ENCODE results near the gene B4GALT6. TPM values are rescaled to one million over a fixed set of nuclear protein-coding genes. Genes with fewer than 3 reads are reported as not detected.
A peak's percentile ranks its signal among the peaks of the same experiment; 100 is the strongest.

The B4GALT6 gene
- total RNA-seq, 5 donors from 2014 or later (not counting 1 experiment from before 2014, with no cell fraction given): 0.25 to 1.5 (median 1.2) TPM

- ChIA-PET POLR2A (no interaction called here), CTCF (no interaction called here)
- peaks cover 0 to 9% of the 10 kb centered on the region in 2 donors for H3K27me3 Mint-ChIP-seq
- no peak overlapping the region for H3K27ac Mint-ChIP-seq
- DNase-seq (no peak), ATAC-seq (replicated peaks in 1 of 4) (no peak)
- peaks cover 0 to 3% of the 10 kb centered on the region in 2 experiments for H3K27me3 ChIP-seq (replicated peaks in 1 of 2; ENCODE audit: control insufficient read depth in 2 of 2, extremely low read depth in 1 of 2, insufficient read depth in 2 of 2, low read length in 1 of 2)
- H3K9me3 Mint-ChIP-seq: no peaks in the 10 kb centered on the region
- H3K4me3 ChIP-seq (ENCODE audit: control insufficient read depth in 1 of 2, extremely low read depth in 1 of 2, low read length in 1 of 2): no peak overlapping the region
- H3K9me3 ChIP-seq: no peaks in the 10 kb centered on the region
- H3K27ac ChIP-seq (ENCODE audit: low read length): no peak overlapping the region
- H3K4me1 ChIP-seq (ENCODE audit: control insufficient read depth in 1 of 2, extremely low read depth in 1 of 2, insufficient read depth in 2 of 2, low read length in 2 of 2): no peaks in the 10 kb centered on the region
- H3K4me1 Mint-ChIP-seq: no peaks in the 10 kb centered on the region
- no peaks in the 10 kb centered on the region for H3K36me3 ChIP-seq (ENCODE audit: control insufficient read depth in 2 of 2, extremely low read depth in 1 of 2, insufficient read depth in 1 of 2, low read length in 1 of 2)
- H3K36me3 Mint-ChIP-seq: no peaks in the 10 kb centered on the region
- H3K4me3 Mint-ChIP-seq: no peak overlapping the region
- no CpG with 5 or more reads among the region's 2 CpGs for WGBS (ENCODE audit: insufficient coverage)
These were observed 78.1 kb downstream of the B4GALT6 start for GRCh38 chr18:31606265-31606664.

- Mint-ChIP-seq H3K27me3 (peaks cover 0 to 4% of the 10 kb centered on the region in 2 donors), H3K9me3 (no peaks in the 10 kb centered on the region), H3K4me3 (no peak overlapping the region), H3K4me1 (no peaks in the 10 kb centered on the region), H3K27ac (no peak overlapping the region), H3K36me3 (no peaks in the 10 kb centered on the region)
- Histone ChIP-seq H3K36me3 (ENCODE audit: control insufficient read depth in 2 of 2, extremely low read depth in 1 of 2, insufficient read depth in 1 of 2, low read length in 1 of 2) (no peaks in the 10 kb centered on the region), H3K27me3 (replicated peaks in 1 of 2; ENCODE audit: control insufficient read depth in 2 of 2, extremely low read depth in 1 of 2, insufficient read depth in 2 of 2, low read length in 1 of 2) (peaks cover 0 to 4% of the 10 kb centered on the region in 2 experiments), H3K9me3 (no peaks in the 10 kb centered on the region), H3K4me1 (ENCODE audit: control insufficient read depth in 1 of 2, extremely low read depth in 1 of 2, insufficient read depth in 2 of 2, low read length in 2 of 2) (no peaks in the 10 kb centered on the region), H3K4me3 (ENCODE audit: control insufficient read depth in 1 of 2, extremely low read depth in 1 of 2, low read length in 1 of 2) (no peak overlapping the region), H3K27ac (ENCODE audit: low read length) (no peak overlapping the region)
- DNase-seq (no peak), ATAC-seq (replicated peaks in 1 of 4) (no peak)
- CTCF ChIA-PET: no interaction called here
- POLR2A ChIA-PET: no interaction called here
These were observed 81.1 kb downstream of the B4GALT6 start for GRCh38 chr18:31603315-31603714.

GRCh38 chr18:31598021-31598805 is 86.2 kb downstream of the B4GALT6 start:
- ChIA-PET CTCF (no interaction called here), POLR2A (interaction anchor here in 1 of 2 donors (0.8 kb wide), 1 partner anchor 18 kb away, joined by 3 read pairs; no protein-coding TSS in a partner anchor)
- ATAC-seq (replicated peaks in 1 of 4) (no peak), DNase-seq (no peak)
- Mint-ChIP-seq H3K27me3 (peaks cover 0 to 3% of the 10 kb centered on the region in 2 donors), H3K36me3 (no peaks in the 10 kb centered on the region), H3K4me1 (no peaks in the 10 kb centered on the region), H3K27ac (no peak overlapping the region), H3K9me3 (no peaks in the 10 kb centered on the region), H3K4me3 (no peak overlapping the region)
- Histone ChIP-seq H3K36me3 (ENCODE audit: control insufficient read depth in 2 of 2, extremely low read depth in 1 of 2, insufficient read depth in 1 of 2, low read length in 1 of 2) (no peaks in the 10 kb centered on the region), H3K27ac (ENCODE audit: low read length) (no peak overlapping the region), H3K4me1 (ENCODE audit: control insufficient read depth in 1 of 2, extremely low read depth in 1 of 2, insufficient read depth in 2 of 2, low read length in 2 of 2) (no peaks in the 10 kb centered on the region), H3K9me3 (no peaks in the 10 kb centered on the region), H3K4me3 (ENCODE audit: control insufficient read depth in 1 of 2, extremely low read depth in 1 of 2, low read length in 1 of 2) (no peak overlapping the region), H3K27me3 (replicated peaks in 1 of 2; ENCODE audit: control insufficient read depth in 2 of 2, extremely low read depth in 1 of 2, insufficient read depth in 2 of 2, low read length in 1 of 2) (peaks cover 0 to 4% of the 10 kb centered on the region in 2 experiments)
- WGBS (ENCODE audit: insufficient coverage): 84% methylated on average over 3 of the region's 13 CpGs

GRCh38 chr18:31596081-31596872 is 88.1 kb downstream of the B4GALT6 start:
- Mint-ChIP-seq H3K27ac (peak overlapping the region in 1 of 2 donors; percentile 65), H3K4me1 (no peaks in the 10 kb centered on the region), H3K9me3 (no peaks in the 10 kb centered on the region), H3K36me3 (no peaks in the 10 kb centered on the region), H3K4me3 (no peak overlapping the region), H3K27me3 (peaks cover 0 to 4% of the 10 kb centered on the region in 2 donors)
- ChIA-PET POLR2A (interaction anchor here (0.6 kb wide), 3 partner anchors 9 to 69 kb away, joined by 3 to 4 read pairs (median 3); no protein-coding TSS in a partner anchor), CTCF (no interaction called here)
- Histone ChIP-seq H3K4me1 (ENCODE audit: control insufficient read depth in 1 of 2, extremely low read depth in 1 of 2, insufficient read depth in 2 of 2, low read length in 2 of 2) (no peaks in the 10 kb centered on the region), H3K36me3 (ENCODE audit: control insufficient read depth in 2 of 2, extremely low read depth in 1 of 2, insufficient read depth in 1 of 2, low read length in 1 of 2) (no peaks in the 10 kb centered on the region), H3K27me3 (replicated peaks in 1 of 2; ENCODE audit: control insufficient read depth in 2 of 2, extremely low read depth in 1 of 2, insufficient read depth in 2 of 2, low read length in 1 of 2) (peaks cover 0 to 4% of the 10 kb centered on the region in 2 experiments), H3K27ac (ENCODE audit: low read length) (no peak overlapping the region), H3K4me3 (ENCODE audit: control insufficient read depth in 1 of 2, extremely low read depth in 1 of 2, low read length in 1 of 2) (no peak overlapping the region), H3K9me3 (no peaks in the 10 kb centered on the region)
- DNase-seq (no peak), ATAC-seq (replicated peaks in 1 of 4) (no peak)
- WGBS (ENCODE audit: insufficient coverage): 84% methylated on average over 7 of the region's 9 CpGs

GRCh38 chr18:31595121-31595771 is 89.1 kb downstream of the B4GALT6 start:
- H3K4me1 Mint-ChIP-seq: no peaks in the 10 kb centered on the region
- ATAC-seq (replicated peaks in 1 of 4) (no peak), DNase-seq (no peak)
- H3K36me3 Mint-ChIP-seq: no peaks in the 10 kb centered on the region
- ChIA-PET CTCF (no interaction called here), POLR2A (interaction anchor here in 1 of 2 donors (0.6 kb wide), 2 partner anchors 10 to 70 kb away, joined by 3 read pairs; no protein-coding TSS in a partner anchor)
- no peaks in the 10 kb centered on the region for H3K4me1 ChIP-seq (ENCODE audit: control insufficient read depth in 1 of 2, extremely low read depth in 1 of 2, insufficient read depth in 2 of 2, low read length in 2 of 2)
- H3K9me3 ChIP-seq: no peaks in the 10 kb centered on the region
- peaks cover 0 to 4% of the 10 kb centered on the region in 2 experiments for H3K27me3 ChIP-seq (replicated peaks in 1 of 2; ENCODE audit: control insufficient read depth in 2 of 2, extremely low read depth in 1 of 2, insufficient read depth in 2 of 2, low read length in 1 of 2)
- H3K4me3 ChIP-seq (ENCODE audit: control insufficient read depth in 1 of 2, extremely low read depth in 1 of 2, low read length in 1 of 2): no peak overlapping the region
- H3K27ac ChIP-seq (ENCODE audit: low read length): no peak overlapping the region
- no peaks in the 10 kb centered on the region for H3K9me3 Mint-ChIP-seq
- H3K27me3 Mint-ChIP-seq: peaks cover 3 to 6% of the 10 kb centered on the region in 2 donors
- H3K4me3 Mint-ChIP-seq: no peak overlapping the region
- no peak overlapping the region for H3K27ac Mint-ChIP-seq
- 100% methylated on average over 2 of the region's 5 CpGs for WGBS (ENCODE audit: insufficient coverage)
- no peaks in the 10 kb centered on the region for H3K36me3 ChIP-seq (ENCODE audit: control insufficient read depth in 2 of 2, extremely low read depth in 1 of 2, insufficient read depth in 1 of 2, low read length in 1 of 2)

GRCh38 chr18:31592506-31593157 is 91.7 kb downstream of the B4GALT6 start:
- ChIA-PET POLR2A (no interaction called here), CTCF (interaction anchor here in 1 of 2 donors (0.6 kb wide), 1 partner anchor 19 kb away, joined by 12 read pairs; no protein-coding TSS in a partner anchor)
- H3K4me1 Mint-ChIP-seq: no peaks in the 10 kb centered on the region
- ATAC-seq (replicated peaks in 1 of 4) (no peak), DNase-seq (no peak)
- H3K27ac ChIP-seq (ENCODE audit: low read length): no peak overlapping the region
- no peaks in the 10 kb centered on the region for H3K4me1 ChIP-seq (ENCODE audit: control insufficient read depth in 1 of 2, extremely low read depth in 1 of 2, insufficient read depth in 2 of 2, low read length in 2 of 2)
- H3K9me3 ChIP-seq: no peaks in the 10 kb centered on the region
- no peak overlapping the region for H3K4me3 Mint-ChIP-seq
- no peaks in the 10 kb centered on the region for H3K36me3 ChIP-seq (ENCODE audit: control insufficient read depth in 2 of 2, extremely low read depth in 1 of 2, insufficient read depth in 1 of 2, low read length in 1 of 2)
- no peaks in the 10 kb centered on the region for H3K36me3 Mint-ChIP-seq
- no peaks in the 10 kb centered on the region for H3K9me3 Mint-ChIP-seq
- H3K4me3 ChIP-seq (ENCODE audit: control insufficient read depth in 1 of 2, extremely low read depth in 1 of 2, low read length in 1 of 2): no peak overlapping the region
- no peaks in the 10 kb centered on the region for H3K27me3 ChIP-seq (replicated peaks in 1 of 2; ENCODE audit: control insufficient read depth in 2 of 2, extremely low read depth in 1 of 2, insufficient read depth in 2 of 2, low read length in 1 of 2)
- peaks cover 6% of the 10 kb centered on the region in 2 donors for H3K27me3 Mint-ChIP-seq
- 71% methylated on average over 4 of the region's 10 CpGs for WGBS (ENCODE audit: insufficient coverage)
- H3K27ac Mint-ChIP-seq: no peak overlapping the region

All from T-cell (primary cell).